ENCODE data around the gene TNK1.

DNA sequence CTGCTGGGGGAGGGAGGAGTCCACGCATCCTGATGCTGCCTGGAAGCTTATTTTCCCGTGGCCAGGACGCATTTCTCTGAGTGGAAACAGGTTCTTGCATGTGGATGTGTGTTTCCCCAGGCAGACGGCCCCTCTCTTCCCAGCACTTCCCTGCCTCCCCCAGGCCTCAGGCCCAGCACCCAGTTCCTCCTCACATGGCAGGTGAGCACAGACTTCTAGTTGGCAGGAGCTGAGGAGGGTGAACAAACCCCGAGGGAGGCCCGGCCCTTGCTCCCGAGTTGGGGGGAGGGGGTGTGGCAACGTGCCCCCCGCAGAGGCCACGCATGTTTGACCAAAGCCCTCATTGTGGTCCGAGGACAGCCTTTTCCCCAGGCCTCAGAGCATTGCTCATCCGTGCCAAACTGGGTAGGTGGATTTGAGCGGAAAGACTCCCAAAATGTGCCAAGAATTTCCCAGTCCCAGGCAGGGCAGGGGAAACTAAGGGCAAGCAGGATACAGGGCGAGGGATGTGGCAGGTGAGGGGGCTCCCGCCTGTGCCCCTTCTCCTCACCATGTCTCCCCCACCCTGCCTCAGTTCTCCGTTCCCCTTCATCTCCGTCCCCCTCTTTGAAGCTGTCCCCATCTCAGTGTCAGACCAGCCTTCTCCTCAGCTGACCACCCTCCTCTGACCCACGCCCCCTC lies 37.7 kb downstream of the TNK1 start:
- TF ChIP-seq, protein P1, sequence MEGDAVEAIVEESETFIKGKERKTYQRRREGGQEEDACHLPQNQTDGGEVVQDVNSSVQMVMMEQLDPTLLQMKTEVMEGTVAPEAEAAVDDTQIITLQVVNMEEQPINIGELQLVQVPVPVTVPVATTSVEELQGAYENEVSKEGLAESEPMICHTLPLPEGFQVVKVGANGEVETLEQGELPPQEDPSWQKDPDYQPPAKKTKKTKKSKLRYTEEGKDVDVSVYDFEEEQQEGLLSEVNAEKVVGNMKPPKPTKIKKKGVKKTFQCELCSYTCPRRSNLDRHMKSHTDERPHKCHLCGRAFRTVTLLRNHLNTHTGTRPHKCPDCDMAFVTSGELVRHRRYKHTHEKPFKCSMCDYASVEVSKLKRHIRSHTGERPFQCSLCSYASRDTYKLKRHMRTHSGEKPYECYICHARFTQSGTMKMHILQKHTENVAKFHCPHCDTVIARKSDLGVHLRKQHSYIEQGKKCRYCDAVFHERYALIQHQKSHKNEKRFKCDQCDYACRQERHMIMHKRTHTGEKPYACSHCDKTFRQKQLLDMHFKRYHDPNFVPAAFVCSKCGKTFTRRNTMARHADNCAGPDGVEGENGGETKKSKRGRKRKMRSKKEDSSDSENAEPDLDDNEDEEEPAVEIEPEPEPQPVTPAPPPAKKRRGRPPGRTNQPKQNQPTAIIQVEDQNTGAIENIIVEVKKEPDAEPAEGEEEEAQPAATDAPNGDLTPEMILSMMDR (IDR thresholded peaks at IDR 0.05; ENCODE audit: extremely low read depth in 1 of 2, insufficient read depth in 1 of 2, low read depth in 1 of 2, low read length in 2 of 2): no peak
- no peak for TF ChIP-seq FOS (IDR thresholded peaks at IDR 0.05; ENCODE audit: borderline replicate concordance, insufficient read depth, low read length)
- TF ChIP-seq, protein P2, sequence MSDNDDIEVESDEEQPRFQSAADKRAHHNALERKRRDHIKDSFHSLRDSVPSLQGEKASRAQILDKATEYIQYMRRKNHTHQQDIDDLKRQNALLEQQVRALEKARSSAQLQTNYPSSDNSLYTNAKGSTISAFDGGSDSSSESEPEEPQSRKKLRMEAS (IDR thresholded peaks at IDR 0.05; ENCODE audit: insufficient read depth, insufficient read length): no peak
- TF ChIP-seq EZH2 (IDR thresholded peaks at IDR 0.05; ENCODE audit: borderline replicate concordance, low read depth, low read length, severe bottlenecking): no peak
- TF ChIP-seq POLR2AphosphoS5 (IDR thresholded peaks at IDR 0.05; ENCODE audit: insufficient read depth, low read depth, low read length): no peak
- no peak for TF ChIP-seq POLR2A (IDR thresholded peaks at IDR 0.05; ENCODE audit: low read depth, low read length)
- TF ChIP-seq JUN (IDR thresholded peaks at IDR 0.05; ENCODE audit: borderline replicate concordance, insufficient read depth, insufficient read length, low read depth): no peak
- TF ChIP-seq GATA2 (IDR thresholded peaks at IDR 0.05; ENCODE audit: insufficient read depth, insufficient read length, low read depth, low read length): no peak
- no peak for TF ChIP-seq MYC (IDR thresholded peaks at IDR 0.05; ENCODE audit: low read depth, low read length)
